IPS-15b (cell line): ENCODE data around the gene MYO5A.
"Not testable (repeated sequence)": the region's sequence is repeated elsewhere in the genome, so short reads cannot be mapped to it uniquely, and the experiment has no call there.

Experiments
- H3K27me3 ChIP-seq: one replicate; pipeline ENCODE4 v1.6.1; 2013; ENCODE audit warnings: low read length; ENCODE audit not compliant: control insufficient read depth, insufficient read depth
- H3K36me3 ChIP-seq: one replicate; pipeline ENCODE4 v1.6.1; 2013; ENCODE audit warnings: low read length; ENCODE audit not compliant: control insufficient read depth, insufficient read depth
- H3K4me1 ChIP-seq: one replicate; pipeline ENCODE4 v1.6.1; 2013; ENCODE audit warnings: mild to moderate bottlenecking, low read length; ENCODE audit not compliant: control insufficient read depth, insufficient read depth
- H3K4me3 ChIP-seq: one replicate; pipeline ENCODE4 v1.5.1; 2013; ENCODE audit warnings: low read depth, low read length
- H3K9ac ChIP-seq: one replicate; pipeline ENCODE4 v1.6.1; 2013; ENCODE audit warnings: low read depth, mild to moderate bottlenecking, low read length
- H3K9me3 ChIP-seq: one replicate; pipeline ENCODE4 v1.6.1; 2013; ENCODE audit warnings: mild to moderate bottlenecking, low read length; ENCODE audit not compliant: control insufficient read depth, insufficient read depth

The MYO5A gene

DNA sequence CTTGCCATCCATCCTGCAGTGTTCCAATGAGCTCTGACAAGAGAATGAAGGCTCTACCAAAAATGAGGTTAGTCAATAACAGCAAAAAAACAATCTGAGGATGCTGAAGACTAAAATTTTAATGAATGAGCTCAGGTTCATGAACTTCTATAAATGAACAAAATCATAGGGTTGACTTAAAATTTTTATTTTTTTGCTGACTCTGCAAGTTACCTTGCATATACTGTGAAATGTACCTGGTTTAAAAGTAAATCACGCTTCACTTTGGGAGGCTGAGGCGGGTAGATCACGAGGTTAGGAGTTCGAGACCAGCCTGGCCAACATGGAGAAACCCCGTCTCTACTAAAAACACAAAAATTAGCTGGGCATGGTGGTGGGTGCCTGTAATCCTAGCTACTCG is 85.5 kb downstream of the MYO5A start:
- not testable (repeated sequence) for H3K9ac ChIP-seq, H3K4me3 ChIP-seq, H3K4me1 ChIP-seq, H3K27me3 ChIP-seq, H3K36me3 ChIP-seq
- H3K9me3 ChIP-seq, result peaks cover 12% of the 10 kb centered on the region

DNA sequence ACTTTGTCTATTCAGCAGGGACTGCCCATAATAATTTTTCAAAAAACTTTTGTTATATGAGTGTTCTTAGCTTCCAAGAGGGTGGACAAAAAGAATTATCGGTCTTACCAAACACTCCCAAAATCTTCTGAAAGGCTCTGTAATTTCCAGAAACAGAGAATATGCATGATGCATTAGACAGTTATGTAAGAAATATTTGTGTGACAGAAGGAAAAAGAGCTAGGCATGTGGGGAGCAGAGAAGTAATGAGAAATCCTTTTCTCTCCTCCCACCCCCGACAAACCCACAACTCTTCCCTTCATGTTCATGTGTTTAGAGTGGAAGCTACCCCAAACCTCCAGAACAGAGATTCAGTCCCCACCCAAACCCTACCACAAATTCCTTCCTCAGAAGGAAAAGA is 86.8 kb downstream of the MYO5A start:
- H3K36me3 ChIP-seq, result peaks cover 3% of the 10 kb centered on the region
- H3K9ac ChIP-seq, result no peak overlapping the region
- peaks cover 5% of the 10 kb centered on the region for H3K4me1 ChIP-seq
- H3K27me3 ChIP-seq, result no peaks in the 10 kb centered on the region
- H3K9me3 ChIP-seq, result peaks cover 6% of the 10 kb centered on the region
- no peak overlapping the region for H3K4me3 ChIP-seq

DNA sequence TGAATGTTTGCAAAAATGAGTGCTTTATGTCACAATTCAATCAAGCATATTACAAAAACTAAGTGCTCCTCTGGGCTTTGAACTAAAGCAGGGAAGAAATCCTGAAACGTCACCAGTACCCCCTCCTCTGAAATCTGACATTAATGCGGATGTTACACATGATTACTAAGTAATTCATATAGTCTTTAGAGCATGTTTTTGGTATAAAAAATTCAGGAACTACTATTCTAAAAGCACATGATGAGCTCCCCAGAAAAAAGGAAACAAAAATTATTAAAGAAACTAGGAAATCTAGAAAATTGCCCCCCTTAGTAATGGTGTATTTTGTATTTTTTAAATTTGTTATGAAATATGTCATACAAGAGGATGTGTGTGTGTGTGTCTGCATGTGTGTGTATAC is 87.7 kb downstream of the MYO5A start:
- H3K27me3 ChIP-seq, result no peaks in the 10 kb centered on the region
- no peak overlapping the region for H3K9ac ChIP-seq
- H3K36me3 ChIP-seq, result peaks cover 3% of the 10 kb centered on the region
- no peaks in the 10 kb centered on the region for H3K9me3 ChIP-seq
- H3K4me1 ChIP-seq, result peaks cover 5% of the 10 kb centered on the region
- H3K4me3 ChIP-seq, result no peak overlapping the region

DNA sequence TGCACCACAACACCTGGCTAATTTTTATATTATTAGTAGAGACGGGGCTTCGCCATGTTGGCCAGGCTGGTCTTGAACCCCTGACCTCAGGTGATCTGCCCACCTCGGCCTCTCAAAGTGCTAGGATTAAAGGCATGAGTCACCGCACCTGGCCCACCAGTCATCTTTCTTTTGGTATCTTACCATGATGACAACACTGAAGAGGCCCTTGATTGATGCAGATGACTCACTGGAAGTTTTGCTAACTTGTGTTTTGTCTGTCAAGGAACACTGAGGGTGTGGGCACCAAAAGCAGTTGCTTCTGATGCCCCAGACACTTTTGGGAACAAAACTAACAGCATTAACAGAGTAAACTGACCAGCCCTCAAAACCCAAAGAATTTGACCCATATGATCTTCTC is 88.3 kb downstream of the MYO5A start:
- peaks cover 5% of the 10 kb centered on the region for H3K4me1 ChIP-seq
- H3K9me3 ChIP-seq, result no peaks in the 10 kb centered on the region
- peaks cover under 1% of the 10 kb centered on the region for H3K36me3 ChIP-seq
- H3K27me3 ChIP-seq, result no peaks in the 10 kb centered on the region
- H3K4me3 ChIP-seq, result no peak overlapping the region
- H3K9ac ChIP-seq, result no peak overlapping the region

DNA sequence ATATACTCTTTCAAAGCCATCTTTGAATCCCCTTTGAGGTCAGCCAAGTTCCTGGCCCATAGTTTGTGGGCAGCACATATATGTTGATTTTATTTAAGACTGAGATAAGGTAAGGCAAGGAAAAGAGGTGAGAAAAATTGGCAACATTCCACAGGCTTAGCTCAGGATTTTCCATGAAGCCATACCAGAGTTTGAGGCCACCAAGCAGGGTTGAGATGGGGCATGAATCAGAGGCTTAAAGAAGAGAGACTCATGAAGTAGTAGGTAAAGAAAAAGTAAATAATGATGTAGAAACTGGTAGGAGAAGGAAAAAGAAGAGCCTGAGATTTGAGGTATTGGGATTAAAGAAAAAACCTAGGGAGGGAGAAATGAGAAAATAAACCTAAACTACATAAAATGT is 89.2 kb downstream of the MYO5A start:
- no peak overlapping the region for H3K9ac ChIP-seq
- no peaks in the 10 kb centered on the region for H3K27me3 ChIP-seq
- no peaks in the 10 kb centered on the region for H3K9me3 ChIP-seq
- H3K4me1 ChIP-seq, result peaks cover 5% of the 10 kb centered on the region
- no peaks in the 10 kb centered on the region for H3K36me3 ChIP-seq
- no peak overlapping the region for H3K4me3 ChIP-seq

DNA sequence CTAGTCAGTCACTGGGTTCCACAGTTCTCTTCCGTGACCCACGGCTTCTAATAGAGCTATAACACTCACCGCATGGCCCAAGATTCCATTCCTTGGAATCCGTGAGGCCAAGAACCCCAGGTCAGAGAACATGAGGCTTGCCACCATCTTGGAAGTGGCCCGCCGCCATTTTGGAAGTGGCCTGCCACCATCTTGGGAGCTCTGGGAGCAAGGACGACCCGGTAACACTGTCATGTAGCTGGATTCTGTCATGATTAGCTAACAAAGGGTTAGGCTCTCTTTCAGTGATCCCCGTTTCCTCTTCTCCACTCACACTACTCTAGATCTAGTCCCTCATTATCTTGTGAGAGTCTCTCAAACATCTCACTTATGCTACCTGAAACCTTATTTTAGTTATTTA is 89.6 kb downstream of the MYO5A start:
- H3K9ac ChIP-seq, H3K36me3 ChIP-seq, H3K9me3 ChIP-seq, H3K4me3 ChIP-seq, H3K27me3 ChIP-seq, H3K4me1 ChIP-seq: not testable (repeated sequence)

DNA sequence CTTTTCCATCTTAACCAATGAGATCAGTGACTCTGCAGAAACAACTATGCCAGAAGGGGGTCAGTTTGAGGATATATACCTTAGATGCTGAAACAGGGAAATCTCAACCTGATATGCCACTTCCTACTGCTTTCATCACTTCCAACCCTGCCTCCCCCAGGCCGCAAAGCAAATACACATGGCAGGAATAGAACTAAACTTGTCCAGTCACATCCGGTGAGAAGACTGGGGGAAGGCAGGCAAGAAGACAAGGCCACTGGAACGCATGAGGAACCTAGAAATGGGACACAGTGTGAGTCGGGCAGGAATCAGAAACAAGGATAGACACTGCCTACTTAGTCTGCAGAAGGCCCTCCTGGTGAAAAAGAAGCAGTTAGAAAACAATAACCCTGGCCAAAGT is 90.6 kb downstream of the MYO5A start:
- Histone ChIP-seq H3K36me3 (no peaks in the 10 kb centered on the region), H3K9me3 (no peaks in the 10 kb centered on the region), H3K4me1 (peaks cover 5% of the 10 kb centered on the region), H3K9ac (no peak overlapping the region), H3K4me3 (no peak overlapping the region), H3K27me3 (no peaks in the 10 kb centered on the region)

DNA sequence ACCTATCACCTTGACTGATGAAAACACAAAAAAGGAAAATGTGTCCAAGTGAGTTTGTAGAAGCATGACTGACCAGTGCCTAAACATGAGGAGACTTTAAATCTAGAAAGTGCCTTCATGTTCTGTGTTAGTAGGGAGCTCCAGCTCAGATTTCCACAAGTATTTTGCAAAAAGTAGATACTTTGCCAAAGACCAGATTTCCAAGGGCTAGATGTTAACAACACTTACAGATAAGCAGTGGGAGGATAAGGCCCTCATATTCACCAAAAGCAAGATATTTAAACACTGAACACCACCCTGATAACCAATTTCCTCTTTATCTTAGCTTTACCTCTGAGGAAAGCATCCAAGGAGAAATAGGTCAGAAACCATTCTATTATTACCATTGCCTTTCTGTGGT is 91.0 kb downstream of the MYO5A start:
- no peaks in the 10 kb centered on the region for H3K36me3 ChIP-seq
- H3K27me3 ChIP-seq, result no peaks in the 10 kb centered on the region
- H3K4me1 ChIP-seq, result peaks cover 5% of the 10 kb centered on the region
- H3K4me3 ChIP-seq, result no peak overlapping the region
- no peaks in the 10 kb centered on the region for H3K9me3 ChIP-seq
- no peak overlapping the region for H3K9ac ChIP-seq

DNA sequence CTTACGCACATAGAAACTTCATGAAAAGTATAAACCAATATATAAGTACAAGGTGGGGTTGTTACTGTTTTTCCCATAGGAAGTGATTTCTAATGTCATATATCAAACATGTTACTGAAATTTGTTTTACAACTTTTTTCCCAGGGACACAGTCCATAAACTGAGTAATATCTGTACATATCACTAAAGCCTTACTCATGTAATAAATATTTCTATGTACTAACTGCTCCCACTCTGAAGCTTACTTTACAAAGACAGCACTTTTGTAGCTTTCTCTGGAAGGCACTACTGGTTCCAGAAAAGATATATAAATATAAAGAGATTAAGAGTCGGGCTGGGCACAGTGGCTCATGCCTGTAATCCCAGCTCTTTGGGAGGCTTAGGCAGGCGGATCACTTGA is 91.7 kb downstream of the MYO5A start:
- H3K4me1 ChIP-seq, result peaks cover 5% of the 10 kb centered on the region
- H3K36me3 ChIP-seq, result no peaks in the 10 kb centered on the region
- no peaks in the 10 kb centered on the region for H3K9me3 ChIP-seq
- no peaks in the 10 kb centered on the region for H3K27me3 ChIP-seq
- H3K4me3 ChIP-seq, result no peak overlapping the region
- H3K9ac ChIP-seq, result no peak overlapping the region

DNA sequence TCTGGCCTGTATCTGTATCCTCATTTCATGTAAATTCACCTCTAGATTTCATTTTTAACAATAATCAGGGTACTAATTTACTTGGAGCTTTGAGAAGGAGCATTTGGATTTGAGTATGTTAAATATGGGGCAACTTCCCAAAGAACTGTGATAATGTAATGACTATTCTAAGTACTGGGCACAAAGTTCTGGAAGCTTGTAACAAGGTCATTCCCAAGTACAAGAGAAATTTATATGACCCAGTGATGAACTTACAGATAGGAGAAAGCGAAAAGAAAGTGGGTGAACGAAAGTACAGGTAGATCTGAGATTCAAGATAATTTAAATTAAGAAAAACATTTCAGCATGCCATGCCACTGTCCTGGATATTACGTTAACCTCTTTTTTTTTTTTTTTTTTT is 93.8 kb downstream of the MYO5A start:
- Histone ChIP-seq H3K36me3 (no peaks in the 10 kb centered on the region), H3K4me3 (no peak overlapping the region), H3K4me1 (peaks cover 5% of the 10 kb centered on the region)

DNA sequence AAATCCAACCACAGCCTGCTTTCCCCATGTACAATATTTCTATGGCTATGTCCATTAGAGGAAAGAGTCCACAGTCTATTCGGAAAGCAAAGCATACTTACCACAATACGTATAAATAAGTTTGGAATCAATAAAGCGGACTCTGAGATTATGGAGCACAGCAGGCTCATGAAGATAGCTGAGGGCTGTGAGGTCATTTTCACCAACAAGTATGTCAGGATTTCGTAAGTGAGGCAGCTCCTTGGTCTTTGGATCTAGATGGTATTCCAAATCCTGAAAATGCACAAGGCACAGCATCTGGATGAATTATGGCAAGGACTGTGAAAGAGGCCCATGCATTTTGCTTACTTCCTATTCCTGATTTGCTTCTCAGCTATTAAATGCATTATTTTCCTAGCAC is 100.4 kb downstream of the MYO5A start:
- Histone ChIP-seq H3K4me1 (no peaks in the 10 kb centered on the region), H3K36me3 (peaks cover 4% of the 10 kb centered on the region), H3K27me3 (no peaks in the 10 kb centered on the region), H3K4me3 (no peak overlapping the region), H3K9ac (no peak overlapping the region), H3K9me3 (no peaks in the 10 kb centered on the region)

More for the DNA sequence above, 93.8 kb downstream of the MYO5A start:
- no peak overlapping the region for H3K9ac ChIP-seq
- no peaks in the 10 kb centered on the region for H3K9me3 ChIP-seq
- H3K27me3 ChIP-seq, result no peaks in the 10 kb centered on the region

DNA sequence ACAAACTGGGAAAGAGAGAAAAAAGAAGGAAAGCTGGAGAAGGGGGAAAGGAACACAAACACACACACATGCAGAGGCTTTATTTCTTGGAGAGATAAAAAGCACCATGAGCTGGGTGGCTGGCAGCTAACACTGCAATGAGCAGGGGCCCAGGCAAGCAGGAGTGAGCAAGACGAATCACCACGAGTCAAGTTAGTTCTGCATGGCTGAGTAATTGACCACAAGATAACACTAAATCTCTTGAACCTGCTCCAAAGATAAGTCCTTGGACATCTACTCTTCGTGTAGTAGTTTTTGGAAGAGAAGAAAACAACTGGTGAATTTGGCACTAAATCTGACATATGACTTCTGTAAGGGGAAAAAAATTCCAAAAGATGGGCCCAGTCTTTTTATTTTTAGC is 100.9 kb downstream of the MYO5A start:
- Histone ChIP-seq H3K36me3 (peaks cover 4% of the 10 kb centered on the region), H3K27me3 (no peaks in the 10 kb centered on the region), H3K9ac (no peak overlapping the region), H3K9me3 (no peaks in the 10 kb centered on the region), H3K4me3 (no peak overlapping the region), H3K4me1 (no peaks in the 10 kb centered on the region)

DNA sequence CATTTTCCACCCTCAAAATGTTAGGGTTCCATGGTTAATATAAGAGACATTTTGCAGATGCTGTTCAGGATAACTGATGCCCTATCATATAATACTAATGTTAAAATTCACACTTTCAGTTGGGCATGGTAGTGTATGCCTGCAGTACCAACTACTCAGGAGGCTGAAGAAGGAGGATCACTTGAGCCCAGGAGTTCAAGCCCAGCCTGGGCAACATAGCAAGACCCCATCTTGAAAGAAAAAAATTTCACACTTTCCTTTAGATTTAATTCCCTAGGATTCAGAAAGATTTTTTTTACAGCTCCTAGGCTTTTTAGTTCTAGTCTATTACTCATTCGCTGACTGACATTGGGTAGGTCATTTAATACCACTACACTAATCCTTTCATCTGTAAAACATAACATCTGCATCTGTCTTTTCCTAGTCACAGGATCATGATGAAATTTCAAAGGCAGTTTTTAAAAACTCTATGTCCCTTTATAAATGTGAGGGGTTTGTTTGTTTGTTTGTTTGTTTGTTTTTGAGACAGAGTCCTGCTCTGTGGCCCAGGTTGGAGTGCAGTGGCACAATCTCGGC is 103.7 kb downstream of the MYO5A start:
- H3K4me1 ChIP-seq, result no peaks in the 10 kb centered on the region

More for the DNA sequence above, 103.7 kb downstream of the MYO5A start:
- H3K9ac ChIP-seq, result no peak overlapping the region
- H3K9me3 ChIP-seq, result no peaks in the 10 kb centered on the region
- no peak overlapping the region for H3K4me3 ChIP-seq
- H3K36me3 ChIP-seq, result peaks cover 4% of the 10 kb centered on the region
- H3K27me3 ChIP-seq, result no peaks in the 10 kb centered on the region
